ENCODE results near the gene PAAF1. TPM values are rescaled to one million over a fixed set of nuclear protein-coding genes. Genes with fewer than 3 reads are reported as not detected.

The PAAF1 gene
- total RNA-seq (18.2 TPM), polyA plus RNA-seq (ENCODE audit: insufficient read depth, low read depth, low replicate concordance) (31.4 TPM)
- long read RNA-seq, donor 1, full-length matches to known transcripts: 10 of 10 reads
- long read RNA-seq, donor 1, partial matches to known transcripts: 0 of 10 reads
- long read RNA-seq, donor 1, other reads (novel, unspliced or antisense): 0 of 10 reads
- long read RNA-seq, donor 2, full-length matches to known transcripts: 6 of 19 reads
- long read RNA-seq, donor 2, partial matches to known transcripts: 13 of 19 reads
- long read RNA-seq, donor 2, other reads (novel, unspliced or antisense): 0 of 19 reads
- long read RNA-seq, donor 3, full-length matches to known transcripts: 12 of 22 reads
- long read RNA-seq, donor 3, partial matches to known transcripts: 10 of 22 reads
- long read RNA-seq, donor 3, other reads (novel, unspliced or antisense): 0 of 22 reads
- long read RNA-seq, donor 4, full-length matches to known transcripts: 7 of 13 reads
- long read RNA-seq, donor 4, partial matches to known transcripts: 6 of 13 reads
- long read RNA-seq, donor 4, other reads (novel, unspliced or antisense): 0 of 13 reads
- long read RNA-seq, donor 5, partial matches to known transcripts: 8 of 8 reads
- long read RNA-seq, donor 5, other reads (novel, unspliced or antisense): 0 of 8 reads
- long read RNA-seq, donor 6, full-length matches to known transcripts: 8 of 23 reads
- long read RNA-seq, donor 6, partial matches to known transcripts: 15 of 23 reads
- long read RNA-seq, donor 6, other reads (novel, unspliced or antisense): 0 of 23 reads
- long read RNA-seq, donor 7, full-length matches to known transcripts: 24 of 33 reads
- long read RNA-seq, donor 7, partial matches to known transcripts: 0 of 33 reads
- long read RNA-seq, donor 7, other reads (novel, unspliced or antisense): 9 of 33 reads
- long read RNA-seq, donor 8, full-length matches to known transcripts: 5 of 5 reads
- long read RNA-seq, donor 8, partial matches to known transcripts: 0 of 5 reads
- long read RNA-seq, donor 8, other reads (novel, unspliced or antisense): 0 of 5 reads
- long read RNA-seq, donor 9, full-length matches to known transcripts: 3 of 76 reads
- long read RNA-seq, donor 9, partial matches to known transcripts: 73 of 76 reads
- long read RNA-seq, donor 9, other reads (novel, unspliced or antisense): 0 of 76 reads
- long read RNA-seq, donor 10, full-length matches to known transcripts: 4 of 4 reads
- long read RNA-seq, donor 10, partial matches to known transcripts: 0 of 4 reads
- long read RNA-seq, donor 10, other reads (novel, unspliced or antisense): 0 of 4 reads

DNA sequence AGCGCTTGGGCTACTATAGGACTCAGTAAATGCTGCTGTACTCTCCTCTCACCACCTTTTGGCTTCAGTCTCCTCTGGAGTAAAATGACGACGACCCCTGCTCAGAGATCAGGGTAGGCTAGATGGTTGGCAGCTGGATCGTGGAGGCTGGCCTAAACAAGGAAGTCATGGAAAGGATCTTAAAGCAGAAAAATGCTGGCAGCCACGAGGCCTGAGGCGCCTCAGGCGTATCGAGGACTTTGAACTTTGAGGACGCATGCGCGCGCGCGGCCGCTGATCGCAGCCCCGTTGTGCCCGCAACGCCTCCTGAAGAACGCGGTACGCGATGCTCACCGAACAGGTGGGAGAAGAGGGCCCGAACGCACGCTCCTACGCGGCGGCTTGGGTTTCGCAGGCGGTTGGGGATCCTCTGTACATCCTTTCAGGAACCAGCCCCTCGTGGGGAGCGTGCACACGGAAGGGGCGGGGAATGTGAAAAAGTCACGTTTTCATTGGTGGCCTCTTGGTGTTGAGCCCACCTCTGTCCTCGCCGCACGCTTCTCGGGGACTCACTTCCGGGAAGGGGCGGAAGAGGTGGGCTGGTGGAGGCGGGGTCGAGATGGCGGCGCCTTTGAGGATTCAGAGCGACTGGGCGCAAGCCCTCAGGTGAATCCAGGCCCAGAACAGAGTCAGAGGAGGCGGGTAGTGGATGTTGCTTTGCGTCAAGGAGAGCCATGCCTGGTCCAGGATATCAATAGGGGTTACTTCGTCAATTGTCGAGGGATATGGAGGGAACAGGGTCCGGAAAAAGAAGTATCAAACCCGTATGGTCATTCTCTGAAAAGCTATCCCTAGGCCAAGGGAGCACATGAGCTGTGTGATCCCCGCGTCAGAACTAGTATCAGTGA, at the start of gene PAAF1, which contains the start of gene COA4:
TSS of gene PAAF1 (plus strand) at position 576 of the 887 bp plus-strand sequence. CDS start at position 599, 23 bp downstream.
TSS of gene COA4 (minus strand) at position 423 of the 887 bp plus-strand sequence. CDS start 3,468 bp downstream, outside the sequence.
- H3K9me3 ChIP-seq (ENCODE audit: control insufficient read depth in 2 of 3, insufficient read depth in 1 of 3, low read length in 3 of 3): no peaks in the 10 kb centered on the region
- FAIRE-seq: peak; percentile 39

GRCh38 chr11:73830261-73830660, 46.5 kb upstream of the PAAF1 start:
- Histone ChIP-seq H3K9me3 (ENCODE audit: control insufficient read depth in 2 of 3, insufficient read depth in 1 of 3, low read length in 3 of 3) (no peaks in the 10 kb centered on the region), H3K9ac (ENCODE audit: low read length in 3 of 3) (no peak overlapping the region), H3K36me3 (ENCODE audit: control insufficient read depth in 2 of 3, insufficient read depth in 3 of 3, low read length in 3 of 3) (peaks cover 0 to 4% (median 0%) of the 10 kb centered on the region in 3 donors), H3K27me3 (ENCODE audit: control insufficient read depth, insufficient read depth, low read length) (no peaks in the 10 kb centered on the region), H3K4me1 (ENCODE audit: control insufficient read depth in 2 of 3, insufficient read depth in 2 of 3, low read depth in 1 of 3, low read length in 3 of 3) (no peaks in the 10 kb centered on the region), H3K27ac (ENCODE audit: low read depth in 2 of 2, low read length in 2 of 2) (no peak overlapping the region), H3K4me3 (ENCODE audit: low read length in 3 of 3) (no peak overlapping the region)
- FAIRE-seq (no peak), DNase-seq (no peak)
- intact Hi-C loops (cut with DNase I): no loop called here
- no peak for TF ChIP-seq CTCF (IDR thresholded peaks at IDR 0.05; ENCODE audit: borderline replicate concordance, extremely low read depth, insufficient read depth)

More for the DNA sequence above, at the start of gene PAAF1, which contains the start of gene COA4:
- peak within 1 kb of the TSS; percentile 85 to 99 (median 97) for H3K9ac ChIP-seq (ENCODE audit: low read length in 3 of 3)
- peak; percentile 97 to 99 (median 97) for DNase-seq
- peaks cover 4 to 8% (median 5%) of the 10 kb centered on the region in 3 donors for H3K36me3 ChIP-seq (ENCODE audit: control insufficient read depth in 2 of 3, insufficient read depth in 3 of 3, low read length in 3 of 3)
- intact Hi-C loops (cut with DNase I): no loop called here
- H3K27me3 ChIP-seq (ENCODE audit: control insufficient read depth, insufficient read depth, low read length): no peaks in the 10 kb centered on the region
- H3K4me3 ChIP-seq (ENCODE audit: low read length in 3 of 3): peak within 1 kb of the TSS; percentile 74 to 100 (median 100)
- peak within 1 kb of the TSS; percentile 90 to 94 for H3K27ac ChIP-seq (ENCODE audit: low read depth in 2 of 2, low read length in 2 of 2)
- TF ChIP-seq CTCF (IDR thresholded peaks at IDR 0.05; ENCODE audit: borderline replicate concordance, extremely low read depth, insufficient read depth): no peak
- peaks cover 0 to 15% (median 9%) of the 10 kb centered on the region in 3 donors for H3K4me1 ChIP-seq (ENCODE audit: control insufficient read depth in 2 of 3, insufficient read depth in 2 of 3, low read depth in 1 of 3, low read length in 3 of 3)

GRCh38 chr11:73833067-73833466, 43.7 kb upstream of the PAAF1 start:
- Histone ChIP-seq H3K9ac (ENCODE audit: low read length in 3 of 3) (no peak overlapping the region), H3K4me1 (ENCODE audit: control insufficient read depth in 2 of 3, insufficient read depth in 2 of 3, low read depth in 1 of 3, low read length in 3 of 3) (no peaks in the 10 kb centered on the region)
- no peak for FAIRE-seq

More at GRCh38 chr11:73833067-73833466, 43.7 kb upstream of the PAAF1 start:
- Histone ChIP-seq H3K27me3 (ENCODE audit: control insufficient read depth, insufficient read depth, low read length) (no peaks in the 10 kb centered on the region), H3K4me3 (ENCODE audit: low read length in 3 of 3) (no peak overlapping the region), H3K27ac (ENCODE audit: low read depth in 2 of 2, low read length in 2 of 2) (no peak overlapping the region), H3K9me3 (ENCODE audit: control insufficient read depth in 2 of 3, insufficient read depth in 1 of 3, low read length in 3 of 3) (no peaks in the 10 kb centered on the region), H3K36me3 (ENCODE audit: control insufficient read depth in 2 of 3, insufficient read depth in 3 of 3, low read length in 3 of 3) (peaks cover 0 to 4% (median 4%) of the 10 kb centered on the region in 3 donors)
- no peak for DNase-seq
- TF ChIP-seq CTCF (IDR thresholded peaks at IDR 0.05; ENCODE audit: borderline replicate concordance, extremely low read depth, insufficient read depth): no peak
- intact Hi-C loops (cut with DNase I): no loop called here

Measured in kidney (tissue), 22 donors.